ENCODE data around the gene INSYN2A.

INSYN2A gene

GRCh38 chr10:127234306-127234800 lies 38.0 kb upstream of the INSYN2A start:
- TF ChIP-seq FOXP2 (optimal IDR thresholded peaks at IDR 0.05; ENCODE audit: borderline replicate concordance, extremely low read depth, extremely low read length, insufficient read depth) (no peak), POLR2AphosphoS5 (IDR thresholded peaks at IDR 0.05; ENCODE audit: low read depth, low read length) (no peak), TAF1 (IDR thresholded peaks at IDR 0.05; ENCODE audit: borderline replicate concordance, insufficient read depth, low read length) (no peak), SIN3A (IDR thresholded peaks at IDR 0.05; ENCODE audit: borderline replicate concordance, insufficient read depth, low read length) (no peak)
- TF ChIP-seq, protein P1, sequence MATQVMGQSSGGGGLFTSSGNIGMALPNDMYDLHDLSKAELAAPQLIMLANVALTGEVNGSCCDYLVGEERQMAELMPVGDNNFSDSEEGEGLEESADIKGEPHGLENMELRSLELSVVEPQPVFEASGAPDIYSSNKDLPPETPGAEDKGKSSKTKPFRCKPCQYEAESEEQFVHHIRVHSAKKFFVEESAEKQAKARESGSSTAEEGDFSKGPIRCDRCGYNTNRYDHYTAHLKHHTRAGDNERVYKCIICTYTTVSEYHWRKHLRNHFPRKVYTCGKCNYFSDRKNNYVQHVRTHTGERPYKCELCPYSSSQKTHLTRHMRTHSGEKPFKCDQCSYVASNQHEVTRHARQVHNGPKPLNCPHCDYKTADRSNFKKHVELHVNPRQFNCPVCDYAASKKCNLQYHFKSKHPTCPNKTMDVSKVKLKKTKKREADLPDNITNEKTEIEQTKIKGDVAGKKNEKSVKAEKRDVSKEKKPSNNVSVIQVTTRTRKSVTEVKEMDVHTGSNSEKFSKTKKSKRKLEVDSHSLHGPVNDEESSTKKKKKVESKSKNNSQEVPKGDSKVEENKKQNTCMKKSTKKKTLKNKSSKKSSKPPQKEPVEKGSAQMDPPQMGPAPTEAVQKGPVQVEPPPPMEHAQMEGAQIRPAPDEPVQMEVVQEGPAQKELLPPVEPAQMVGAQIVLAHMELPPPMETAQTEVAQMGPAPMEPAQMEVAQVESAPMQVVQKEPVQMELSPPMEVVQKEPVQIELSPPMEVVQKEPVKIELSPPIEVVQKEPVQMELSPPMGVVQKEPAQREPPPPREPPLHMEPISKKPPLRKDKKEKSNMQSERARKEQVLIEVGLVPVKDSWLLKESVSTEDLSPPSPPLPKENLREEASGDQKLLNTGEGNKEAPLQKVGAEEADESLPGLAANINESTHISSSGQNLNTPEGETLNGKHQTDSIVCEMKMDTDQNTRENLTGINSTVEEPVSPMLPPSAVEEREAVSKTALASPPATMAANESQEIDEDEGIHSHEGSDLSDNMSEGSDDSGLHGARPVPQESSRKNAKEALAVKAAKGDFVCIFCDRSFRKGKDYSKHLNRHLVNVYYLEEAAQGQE (IDR thresholded peaks at IDR 0.05; ENCODE audit: insufficient read depth in 1 of 2, low read depth in 2 of 2, low read length in 2 of 2): no peak

DNA sequence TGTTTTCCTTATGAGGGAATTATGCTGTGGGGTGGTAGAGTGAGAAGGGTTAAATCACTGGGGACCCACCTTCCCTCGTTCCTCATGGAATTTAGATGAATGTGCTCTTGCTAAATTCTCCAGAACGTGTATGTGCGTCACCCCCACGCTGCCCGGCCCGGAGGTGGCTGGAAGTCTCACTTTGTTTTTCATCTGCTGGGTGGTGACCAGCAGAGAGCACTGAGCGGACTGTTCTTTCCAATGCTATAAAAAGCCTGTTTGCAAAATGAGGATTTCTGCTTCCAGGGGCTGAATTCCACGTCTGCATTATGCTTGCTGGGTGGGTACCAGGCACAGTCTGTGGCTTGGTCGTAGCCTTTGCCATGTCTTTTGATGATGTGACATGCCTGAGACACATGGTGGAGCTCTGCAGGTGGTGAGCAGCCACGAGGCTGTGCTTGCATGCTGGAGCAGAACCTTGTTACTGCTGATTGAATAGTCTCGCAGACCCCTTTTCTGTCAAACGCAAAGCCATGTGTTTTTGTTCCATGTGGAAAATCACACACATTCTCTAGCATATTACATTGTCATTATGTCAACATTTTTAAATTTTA lies 31.9 kb upstream of the INSYN2A start:
- TF ChIP-seq POLR2AphosphoS5 (IDR thresholded peaks at IDR 0.05; ENCODE audit: low read depth, low read length) (no peak), FOXP2 (optimal IDR thresholded peaks at IDR 0.05; ENCODE audit: borderline replicate concordance, extremely low read depth, extremely low read length, insufficient read depth) (no peak), TAF1 (IDR thresholded peaks at IDR 0.05; ENCODE audit: borderline replicate concordance, insufficient read depth, low read length) (no peak), SIN3A (IDR thresholded peaks at IDR 0.05; ENCODE audit: borderline replicate concordance, insufficient read depth, low read length) (no peak)
- TF ChIP-seq, protein P1 (IDR thresholded peaks at IDR 0.05; ENCODE audit: insufficient read depth in 1 of 2, low read depth in 2 of 2, low read length in 2 of 2): no peak

DNA sequence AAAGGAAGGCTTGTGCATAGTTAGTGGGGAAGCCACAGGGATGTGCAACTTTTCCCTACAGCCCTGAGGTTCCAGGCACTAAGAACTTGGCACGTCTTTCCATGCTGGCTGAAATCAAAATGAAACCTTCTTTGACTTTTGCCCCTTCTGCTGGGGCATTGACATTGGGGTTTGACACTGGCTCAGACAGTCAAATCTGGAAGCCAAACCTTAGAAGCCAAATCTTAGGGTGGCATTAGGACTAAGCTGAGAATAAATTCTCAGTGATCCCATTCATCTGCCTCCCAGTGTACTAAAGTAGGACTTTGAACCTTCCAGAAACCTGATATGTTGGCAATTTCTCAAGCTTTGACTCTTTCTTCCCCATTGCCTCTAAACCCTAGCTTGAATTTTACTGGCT lies 31.3 kb upstream of the INSYN2A start:
- TF ChIP-seq POLR2AphosphoS5 (IDR thresholded peaks at IDR 0.05; ENCODE audit: low read depth, low read length): no peak
- TF ChIP-seq FOXP2 (optimal IDR thresholded peaks at IDR 0.05; ENCODE audit: borderline replicate concordance, extremely low read depth, extremely low read length, insufficient read depth): no peak
- TF ChIP-seq, protein P1 (IDR thresholded peaks at IDR 0.05; ENCODE audit: insufficient read depth in 1 of 2, low read depth in 2 of 2, low read length in 2 of 2): no peak
- TF ChIP-seq SIN3A (IDR thresholded peaks at IDR 0.05; ENCODE audit: borderline replicate concordance, insufficient read depth, low read length): no peak
- TF ChIP-seq TAF1 (IDR thresholded peaks at IDR 0.05; ENCODE audit: borderline replicate concordance, insufficient read depth, low read length): no peak

GRCh38 chr10:127227027-127227426 lies 30.6 kb upstream of the INSYN2A start:
- TF ChIP-seq, protein P1 (IDR thresholded peaks at IDR 0.05; ENCODE audit: insufficient read depth in 1 of 2, low read depth in 2 of 2, low read length in 2 of 2): no peak
- no peak for TF ChIP-seq FOXP2 (optimal IDR thresholded peaks at IDR 0.05; ENCODE audit: borderline replicate concordance, extremely low read depth, extremely low read length, insufficient read depth)
- TF ChIP-seq TAF1 (IDR thresholded peaks at IDR 0.05; ENCODE audit: borderline replicate concordance, insufficient read depth, low read length): no peak
- TF ChIP-seq SIN3A (IDR thresholded peaks at IDR 0.05; ENCODE audit: borderline replicate concordance, insufficient read depth, low read length): no peak
- TF ChIP-seq POLR2AphosphoS5 (IDR thresholded peaks at IDR 0.05; ENCODE audit: low read depth, low read length): no peak

All from PFSK-1 (cell line).